ENCODE data around the gene PSMB7. TPM values are rescaled to one million over a fixed set of nuclear protein-coding genes. Genes with fewer than 3 reads are reported as not detected.

PSMB7 gene
- total RNA-seq, 1 experiment from 2014 or later: 216 TPM

DNA sequence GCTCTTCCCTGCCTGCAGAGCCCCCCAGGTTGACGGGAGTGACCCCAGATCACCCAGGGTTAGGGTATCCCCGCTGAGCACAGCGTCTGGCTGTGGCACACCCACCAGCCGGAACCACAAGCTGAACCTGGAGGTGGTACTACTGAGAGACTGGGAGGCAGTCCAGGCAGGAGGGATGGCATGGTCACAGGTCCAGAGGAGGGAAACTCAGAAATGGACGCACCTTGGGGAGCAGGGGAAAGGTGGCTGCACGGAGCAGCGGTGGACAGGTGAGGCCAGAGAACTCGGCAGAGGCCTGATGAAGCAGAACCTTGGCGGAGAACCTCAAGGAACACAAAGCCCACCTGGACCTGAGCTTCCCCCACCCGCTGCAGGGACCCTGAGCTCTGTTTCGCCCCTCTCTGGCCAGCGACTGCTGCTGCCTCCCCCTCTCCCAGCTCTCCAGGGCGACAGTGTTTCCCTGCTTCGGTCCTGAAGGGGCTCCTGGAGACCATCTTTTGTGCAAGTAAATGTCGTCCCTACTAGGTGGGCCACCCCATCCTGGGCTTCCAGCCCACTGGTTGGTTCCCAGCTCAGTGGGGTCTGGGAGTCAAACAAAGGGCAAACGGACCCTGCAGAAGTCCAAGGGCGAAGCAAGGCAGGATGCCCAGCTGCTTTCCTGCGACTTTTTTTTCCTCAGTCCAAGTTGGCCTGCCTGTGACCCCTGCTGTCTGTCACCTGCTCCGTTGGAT, 35.9 kb upstream of the PSMB7 start:
- no peaks in the 10 kb centered on the region for H3K27me3 ChIP-seq (replicated peaks; ENCODE audit: control insufficient read depth, insufficient read depth, low read length)
- Mint-ChIP-seq H3K36me3 (ENCODE audit: insufficient read depth, unreplicated experiment) (no peaks in the 10 kb centered on the region), H3K27me3 (ENCODE audit: insufficient read depth, unreplicated experiment) (no peaks in the 10 kb centered on the region), H3K4me1 (ENCODE audit: low read depth, unreplicated experiment) (no peaks in the 10 kb centered on the region), H3K9me3 (ENCODE audit: unreplicated experiment) (no peaks in the 10 kb centered on the region), H3K4me3 (ENCODE audit: unreplicated experiment) (no peak overlapping the region), H3K27ac (ENCODE audit: unreplicated experiment) (no peak overlapping the region)
- H3K9me3 ChIP-seq: no peaks in the 10 kb centered on the region
- intact Hi-C loops (cut with micrococcal nuclease; ENCODE audit: unreplicated experiment): no loop called here
- no peaks in the 10 kb centered on the region for H3K36me3 ChIP-seq (ENCODE audit: control insufficient read depth, insufficient read depth, low read length)
- H3K4me1 ChIP-seq: peaks cover 6% of the 10 kb centered on the region
- POLR2A ChIA-PET: no interaction called here
- BruUV-seq (replicated peaks): no TSS peak
- H3K4me3 ChIP-seq (ENCODE audit: low read depth, low read length): no peak overlapping the region
- no peak for DNase-seq
- CTCF ChIA-PET: no interaction called here
- TF ChIP-seq, protein P1, sequence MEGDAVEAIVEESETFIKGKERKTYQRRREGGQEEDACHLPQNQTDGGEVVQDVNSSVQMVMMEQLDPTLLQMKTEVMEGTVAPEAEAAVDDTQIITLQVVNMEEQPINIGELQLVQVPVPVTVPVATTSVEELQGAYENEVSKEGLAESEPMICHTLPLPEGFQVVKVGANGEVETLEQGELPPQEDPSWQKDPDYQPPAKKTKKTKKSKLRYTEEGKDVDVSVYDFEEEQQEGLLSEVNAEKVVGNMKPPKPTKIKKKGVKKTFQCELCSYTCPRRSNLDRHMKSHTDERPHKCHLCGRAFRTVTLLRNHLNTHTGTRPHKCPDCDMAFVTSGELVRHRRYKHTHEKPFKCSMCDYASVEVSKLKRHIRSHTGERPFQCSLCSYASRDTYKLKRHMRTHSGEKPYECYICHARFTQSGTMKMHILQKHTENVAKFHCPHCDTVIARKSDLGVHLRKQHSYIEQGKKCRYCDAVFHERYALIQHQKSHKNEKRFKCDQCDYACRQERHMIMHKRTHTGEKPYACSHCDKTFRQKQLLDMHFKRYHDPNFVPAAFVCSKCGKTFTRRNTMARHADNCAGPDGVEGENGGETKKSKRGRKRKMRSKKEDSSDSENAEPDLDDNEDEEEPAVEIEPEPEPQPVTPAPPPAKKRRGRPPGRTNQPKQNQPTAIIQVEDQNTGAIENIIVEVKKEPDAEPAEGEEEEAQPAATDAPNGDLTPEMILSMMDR (IDR thresholded peaks at IDR 0.05; ENCODE audit: insufficient read depth in 1 of 2, low read depth in 1 of 2, low read length in 1 of 2, severe bottlenecking in 1 of 2, unreplicated experiment in 1 of 2): no peak

DNA sequence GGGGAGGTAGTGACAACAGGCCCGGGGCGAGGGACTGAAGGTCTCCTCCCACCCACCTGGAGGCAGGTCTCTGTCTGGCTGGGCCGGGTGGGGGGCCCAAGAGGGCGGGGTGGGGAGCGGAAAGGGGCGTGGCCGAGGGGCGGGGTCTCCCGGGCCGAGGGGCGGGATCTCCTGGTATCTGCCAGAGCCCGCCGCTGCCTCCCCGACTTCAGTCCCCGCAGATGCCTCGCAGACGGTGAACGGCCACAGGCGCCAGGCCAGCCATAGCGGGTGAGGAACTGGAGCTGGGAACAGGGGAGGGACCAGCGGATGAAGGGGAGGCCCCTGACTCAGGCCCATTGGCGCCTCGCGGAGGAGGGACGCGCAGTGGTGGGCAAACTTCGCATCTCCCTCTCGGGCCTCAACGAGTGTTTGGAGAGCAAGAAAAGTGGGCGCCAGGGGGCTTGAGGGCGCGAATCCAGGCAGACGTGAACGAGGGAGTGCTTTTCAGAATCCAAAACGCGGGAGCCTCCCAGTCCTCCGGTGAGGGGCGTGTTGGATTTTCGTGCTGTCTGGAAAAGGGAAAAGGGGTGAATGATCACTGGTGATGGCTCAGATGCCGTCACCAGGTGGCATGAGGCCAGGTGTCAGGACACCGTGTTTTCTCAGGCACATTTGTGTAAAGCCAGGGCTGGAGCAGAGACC, 35.1 kb upstream of the PSMB7 start, which contains the start of gene ADGRD2:
Gene ADGRD2 (plus strand): TSS at position 211 of the 684 bp plus-strand sequence. CDS start 1,216 bp downstream, outside the sequence.
- H3K27me3 ChIP-seq (replicated peaks; ENCODE audit: control insufficient read depth, insufficient read depth, low read length): no peaks in the 10 kb centered on the region
- intact Hi-C loops (cut with micrococcal nuclease; ENCODE audit: unreplicated experiment): no loop called here
- Mint-ChIP-seq H3K27me3 (ENCODE audit: insufficient read depth, unreplicated experiment) (no peaks in the 10 kb centered on the region), H3K9me3 (ENCODE audit: unreplicated experiment) (no peaks in the 10 kb centered on the region), H3K4me3 (ENCODE audit: unreplicated experiment) (no peak within 1 kb of the TSS), H3K36me3 (ENCODE audit: insufficient read depth, unreplicated experiment) (no peaks in the 10 kb centered on the region), H3K27ac (ENCODE audit: unreplicated experiment) (no peak within 1 kb of the TSS), H3K4me1 (ENCODE audit: low read depth, unreplicated experiment) (no peaks in the 10 kb centered on the region)
- H3K4me1 ChIP-seq: peaks cover 6% of the 10 kb centered on the region
- BruUV-seq (replicated peaks): no TSS peak
- no peaks in the 10 kb centered on the region for H3K9me3 ChIP-seq
- H3K36me3 ChIP-seq (ENCODE audit: control insufficient read depth, insufficient read depth, low read length): no peaks in the 10 kb centered on the region
- DNase-seq: no peak
- POLR2A ChIA-PET: no interaction called here
- TF ChIP-seq, protein P1 (IDR thresholded peaks at IDR 0.05; ENCODE audit: insufficient read depth in 1 of 2, low read depth in 1 of 2, low read length in 1 of 2, severe bottlenecking in 1 of 2, unreplicated experiment in 1 of 2): no peak
- CTCF ChIA-PET: no interaction called here
- no peak within 1 kb of the TSS for H3K4me3 ChIP-seq (ENCODE audit: low read depth, low read length)

DNA sequence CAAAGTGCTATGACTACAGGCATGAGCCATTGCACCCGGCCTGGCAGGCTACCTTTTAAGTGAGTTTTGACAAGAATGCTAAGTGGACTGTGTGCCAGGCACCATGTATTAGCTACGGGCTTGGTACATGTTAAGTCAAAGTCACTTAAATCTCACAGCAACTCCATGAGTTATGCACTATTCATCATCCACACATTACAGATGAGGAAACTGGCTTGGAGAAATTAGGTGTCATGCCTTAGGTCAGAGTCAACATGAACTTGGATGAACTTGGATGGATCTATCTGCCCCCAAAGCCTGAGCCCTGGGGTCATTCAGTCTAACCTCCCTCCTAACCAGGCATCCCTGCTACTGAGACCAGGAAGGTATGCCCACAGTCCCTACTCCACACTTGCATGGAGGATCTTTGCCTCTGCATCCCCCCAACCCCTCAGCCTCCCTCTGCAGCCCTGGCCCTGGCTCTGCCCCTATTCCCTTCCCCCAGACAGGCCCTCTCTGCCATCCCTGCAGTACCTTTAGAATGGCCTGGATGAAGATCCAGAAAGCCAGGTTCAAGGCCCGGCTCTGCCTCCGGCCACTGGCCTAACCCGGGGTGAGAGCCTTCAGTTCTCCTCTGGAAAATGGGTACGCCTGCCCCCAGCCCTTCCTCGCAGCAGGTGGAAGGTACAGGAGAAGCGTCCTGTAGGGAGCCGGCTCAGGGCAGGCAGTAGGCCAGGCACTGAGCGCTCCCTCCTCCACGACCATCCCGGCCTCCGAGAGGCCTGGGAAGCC, 34.3 kb upstream of the PSMB7 start:
- Mint-ChIP-seq H3K36me3 (ENCODE audit: insufficient read depth, unreplicated experiment) (no peaks in the 10 kb centered on the region), H3K4me1 (ENCODE audit: low read depth, unreplicated experiment) (no peaks in the 10 kb centered on the region), H3K4me3 (ENCODE audit: unreplicated experiment) (no peak overlapping the region), H3K27me3 (ENCODE audit: insufficient read depth, unreplicated experiment) (no peaks in the 10 kb centered on the region), H3K27ac (ENCODE audit: unreplicated experiment) (no peak overlapping the region), H3K9me3 (ENCODE audit: unreplicated experiment) (no peaks in the 10 kb centered on the region)
- Histone ChIP-seq H3K27me3 (replicated peaks; ENCODE audit: control insufficient read depth, insufficient read depth, low read length) (no peaks in the 10 kb centered on the region), H3K4me3 (ENCODE audit: low read depth, low read length) (no peak overlapping the region), H3K36me3 (ENCODE audit: control insufficient read depth, insufficient read depth, low read length) (no peaks in the 10 kb centered on the region), H3K9me3 (no peaks in the 10 kb centered on the region), H3K4me1 (peaks cover 6% of the 10 kb centered on the region)
- intact Hi-C loops (cut with micrococcal nuclease; ENCODE audit: unreplicated experiment): no loop called here
- no peak for DNase-seq
- BruUV-seq (replicated peaks): no TSS peak
- CTCF ChIA-PET: no interaction called here
- POLR2A ChIA-PET: no interaction called here
- TF ChIP-seq, protein P1 (IDR thresholded peaks at IDR 0.05; ENCODE audit: insufficient read depth in 1 of 2, low read depth in 1 of 2, low read length in 1 of 2, severe bottlenecking in 1 of 2, unreplicated experiment in 1 of 2): no peak
